ENCODE data around the gene C1QTNF4. TPM values are rescaled to one million over a fixed set of nuclear protein-coding genes. Genes with fewer than 3 reads are reported as not detected.
"Not testable (repeated sequence)": the region's sequence is repeated elsewhere in the genome, so short reads cannot be mapped to it uniquely, and the experiment has no call there.

C1QTNF4 gene
- polyA plus RNA-seq, 3 donors, result 0.45 to 0.74 (median 0.66) TPM

DNA sequence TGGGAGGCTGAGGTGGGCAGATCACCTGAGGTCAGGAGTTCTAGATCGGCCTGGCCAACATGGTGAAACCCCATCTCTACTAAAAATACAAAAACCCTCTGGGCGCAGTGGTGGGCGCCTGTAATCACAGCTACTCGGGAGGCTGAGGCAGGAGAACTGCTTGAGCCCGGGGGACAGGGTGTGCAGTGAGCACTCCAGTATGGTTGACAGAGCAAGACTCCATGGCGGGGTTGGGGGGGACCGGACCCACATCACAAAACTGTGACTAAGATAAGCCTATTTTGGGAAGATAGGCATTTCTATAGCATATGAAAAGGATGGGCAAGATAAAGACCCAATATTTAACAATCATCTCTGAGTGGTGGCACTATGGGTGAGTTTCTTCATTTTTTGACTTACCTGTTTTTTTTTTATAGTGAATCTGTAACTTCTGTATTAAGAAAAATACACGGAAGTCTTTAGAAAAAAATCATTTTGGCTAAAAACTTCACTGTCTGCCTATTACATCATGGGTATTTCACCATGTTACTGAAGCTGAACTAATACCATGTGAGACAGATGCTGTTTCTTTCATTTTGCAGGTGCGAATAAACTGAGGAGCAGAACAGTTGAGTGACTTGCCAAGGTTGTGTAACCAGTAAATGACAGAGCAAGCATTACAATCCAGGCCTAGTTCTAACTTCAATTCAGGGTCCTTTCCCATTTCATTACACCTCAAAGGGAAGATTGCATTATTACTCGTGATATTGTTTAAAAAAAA lies 43.7 kb downstream of the C1QTNF4 start:
- 67 to 77% (median 74%) methylated on average over 10 of the region's 10 CpGs for WGBS, 3 donors
- H3K27ac ChIP-seq (ENCODE audit: low read depth, low read length), result no peak overlapping the region

GRCh38 chr11:47546274-47546673 lies 47.9 kb downstream of the C1QTNF4 start:
- 94 to 95% (median 94%) methylated on average over 7 of the region's 7 CpGs for WGBS, 3 donors
- H3K27ac ChIP-seq (ENCODE audit: low read depth, low read length), result not testable (repeated sequence)

DNA sequence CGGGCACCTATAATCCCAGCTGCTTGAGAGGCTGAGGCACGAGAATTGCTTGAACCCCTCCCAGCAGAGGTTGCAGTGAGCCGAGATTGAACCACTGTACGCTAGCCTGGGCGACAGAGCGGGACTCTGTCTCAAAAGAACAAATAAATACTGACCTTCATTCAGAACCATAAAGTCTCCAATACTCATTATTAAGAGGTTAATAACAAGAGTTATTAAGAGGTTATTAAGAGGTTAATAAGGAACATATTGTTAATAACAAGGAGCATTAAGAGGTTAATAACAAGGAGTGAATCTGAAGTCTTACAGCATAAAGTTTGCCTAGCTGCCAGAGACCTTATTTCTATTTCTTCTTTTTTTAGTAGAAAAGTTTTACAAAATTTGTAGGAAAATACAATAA lies 48.9 kb downstream of the C1QTNF4 start:
- WGBS, 3 donors, result 96 to 98% (median 96%) methylated on average over 6 of the region's 6 CpGs
- H3K27ac ChIP-seq (ENCODE audit: low read depth, low read length), result no peak overlapping the region

- 91 to 98% (median 94%) methylated on average over 2 of the region's 2 CpGs for WGBS, 3 donors
- no peak overlapping the region for H3K27ac ChIP-seq (ENCODE audit: low read depth, low read length)
These were observed 53.1 kb downstream of the C1QTNF4 start for GRCh38 chr11:47541070-47541469.

DNA sequence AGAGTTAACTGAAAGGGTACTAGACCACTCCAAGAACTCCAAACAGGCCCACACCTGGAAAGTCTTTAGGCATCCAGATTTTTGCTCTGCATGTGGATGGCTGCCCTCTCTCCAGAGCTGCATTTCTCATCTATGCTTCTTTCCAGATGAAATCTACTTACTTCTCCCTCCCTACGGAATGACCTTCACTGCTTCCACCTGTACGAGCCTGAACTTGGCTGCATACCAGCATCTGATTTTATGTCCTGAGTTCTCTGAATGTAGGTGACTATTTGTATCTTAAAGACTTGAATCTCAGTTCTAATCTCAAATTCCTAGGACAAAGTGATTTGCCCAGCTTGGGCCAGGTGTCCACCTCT lies 54.6 kb downstream of the C1QTNF4 start:
- WGBS, 3 donors, result 18 to 60% (median 54%) methylated on average over 2 of the region's 2 CpGs
- no peak overlapping the region for H3K27ac ChIP-seq (ENCODE audit: low read depth, low read length)

Other genes with a start within 250 kb of the C1QTNF4 start
- gene MYBPC3, start 241.7 kb downstream of the C1QTNF4 start, polyA plus RNA-seq, result 1 to 10 TPM in 1 of 3 donors, under 1 TPM in 2; 0.07 to 3.1 (median 0.68) TPM
- gene SPI1, start 215.9 kb downstream of the C1QTNF4 start, polyA plus RNA-seq, result 10 to 100 TPM in 2 of 3 donors, 1 to 10 TPM in 1; 4.9 to 69.3 (median 49.3) TPM
- gene SLC39A13, start 185.8 kb downstream of the C1QTNF4 start, polyA plus RNA-seq, result 10 to 100 TPM; 36.4 to 42.0 (median 39.9) TPM
- gene PSMC3, start 168.0 kb downstream of the C1QTNF4 start, polyA plus RNA-seq, result 100 to 1,000 TPM in 2 of 3 donors, 10 to 100 TPM in 1; 76.2 to 157 (median 134) TPM
- gene RAPSN, start 145.3 kb downstream of the C1QTNF4 start, polyA plus RNA-seq, result under 1 TPM in 2 of 3 donors, not detected in 1; 0.21 to 0.59 TPM
- 10 to 100 TPM; 15.2 to 32.3 (median 29.1) TPM for gene CELF1, start 41.3 kb downstream of the C1QTNF4 start, polyA plus RNA-seq
- gene PTPMT1, start 28.8 kb downstream of the C1QTNF4 start, polyA plus RNA-seq, result 10 to 100 TPM; 39.0 to 75.4 (median 52.2) TPM
- gene KBTBD4, start 15.4 kb downstream of the C1QTNF4 start, polyA plus RNA-seq, result 1 to 10 TPM; 6.9 to 9.7 (median 9.1) TPM
- 10 to 100 TPM; 63.6 to 99.6 (median 96.9) TPM for gene NDUFS3, start 15.3 kb downstream of the C1QTNF4 start, polyA plus RNA-seq
- 1 to 10 TPM in 1 of 3 donors, under 1 TPM in 1, not detected in 1; 0.43 to 1.8 TPM for gene FAM180B, start 7.7 kb downstream of the C1QTNF4 start, polyA plus RNA-seq
- gene MTCH2, start 48.1 kb upstream of the C1QTNF4 start, polyA plus RNA-seq, result 10 to 100 TPM; 22.6 to 72.4 (median 53.0) TPM
- under 1 TPM; 0.11 to 0.62 (median 0.52) TPM for gene AGBL2, start 121.0 kb upstream of the C1QTNF4 start, polyA plus RNA-seq
- gene FNBP4, start 172.9 kb upstream of the C1QTNF4 start, polyA plus RNA-seq, result 10 to 100 TPM; 20.8 to 44.2 (median 35.8) TPM

Data from adipose tissue (tissue), 3 donors.